Activated CD4-positive, alpha-beta T cell treated with anti-CD3 and anti-CD28 coated beads, Interleukin-2, Interleukin-6, amounts not matched to agents 100 ng/mL and 50 ng/mL, durations not matched to agents 16 hours and 8 hours (primary cell): ENCODE measurements around the gene MYBPH.

Experiments used
- DNase-seq: peaks from one replicate; pipeline ENCODE4 v3.0.0-alpha.2; 2020

The MYBPH gene, protein sequence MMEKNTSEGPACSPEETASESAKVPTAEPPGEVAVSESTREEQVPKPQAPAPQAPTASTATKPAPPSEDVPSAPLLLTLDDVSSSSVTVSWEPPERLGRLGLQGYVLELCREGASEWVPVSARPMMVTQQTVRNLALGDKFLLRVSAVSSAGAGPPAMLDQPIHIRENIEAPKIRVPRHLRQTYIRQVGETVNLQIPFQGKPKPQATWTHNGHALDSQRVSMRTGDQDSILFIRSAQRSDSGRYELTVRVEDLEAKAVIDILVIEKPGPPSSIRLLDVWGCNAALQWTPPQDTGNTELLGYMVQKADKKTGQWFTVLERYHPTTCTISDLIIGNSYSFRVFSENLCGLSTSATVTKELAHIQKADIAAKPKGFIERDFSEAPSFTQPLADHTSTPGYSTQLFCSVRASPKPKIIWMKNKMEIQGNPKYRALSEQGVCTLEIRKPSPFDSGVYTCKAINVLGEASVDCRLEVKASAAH

DNA sequence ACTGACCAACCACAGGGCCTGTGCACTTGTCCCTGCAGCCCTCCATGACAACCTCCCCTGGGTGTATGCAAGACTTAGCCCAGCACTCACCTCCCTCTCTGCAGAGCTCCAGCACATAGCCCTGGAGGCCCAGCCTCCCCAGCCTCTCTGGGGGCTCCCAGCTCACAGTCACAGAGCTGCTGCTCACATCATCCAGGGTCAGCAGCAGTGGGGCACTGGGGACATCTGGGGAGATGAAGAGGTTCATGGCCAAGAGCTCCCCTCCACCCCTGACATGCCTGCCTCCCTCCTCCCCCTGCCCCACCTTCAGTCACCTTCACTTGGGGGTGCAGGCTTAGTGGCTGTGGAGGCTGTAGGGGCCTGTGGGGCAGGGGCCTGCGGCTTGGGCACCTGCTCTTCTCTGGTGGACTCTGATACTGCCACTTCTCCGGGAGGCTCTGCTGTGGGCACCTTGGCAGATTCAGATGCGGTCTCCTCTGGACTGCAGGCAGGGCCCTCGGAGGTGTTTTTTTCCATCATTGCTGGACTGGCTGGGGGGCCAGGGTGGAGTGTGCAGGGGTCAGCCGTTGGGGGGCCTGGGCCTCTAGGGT, at the start of gene MYBPH:
Gene MYBPH, minus strand, starts transcription at position 590 of the 590 bp plus-strand sequence. Its CDS starts 71 bp downstream, at position 519.
- no peak for DNase-seq

GRCh38 chr1:203225071-203225470, 49.4 kb upstream of the MYBPH start:
- DNase-seq: no peak

DNA sequence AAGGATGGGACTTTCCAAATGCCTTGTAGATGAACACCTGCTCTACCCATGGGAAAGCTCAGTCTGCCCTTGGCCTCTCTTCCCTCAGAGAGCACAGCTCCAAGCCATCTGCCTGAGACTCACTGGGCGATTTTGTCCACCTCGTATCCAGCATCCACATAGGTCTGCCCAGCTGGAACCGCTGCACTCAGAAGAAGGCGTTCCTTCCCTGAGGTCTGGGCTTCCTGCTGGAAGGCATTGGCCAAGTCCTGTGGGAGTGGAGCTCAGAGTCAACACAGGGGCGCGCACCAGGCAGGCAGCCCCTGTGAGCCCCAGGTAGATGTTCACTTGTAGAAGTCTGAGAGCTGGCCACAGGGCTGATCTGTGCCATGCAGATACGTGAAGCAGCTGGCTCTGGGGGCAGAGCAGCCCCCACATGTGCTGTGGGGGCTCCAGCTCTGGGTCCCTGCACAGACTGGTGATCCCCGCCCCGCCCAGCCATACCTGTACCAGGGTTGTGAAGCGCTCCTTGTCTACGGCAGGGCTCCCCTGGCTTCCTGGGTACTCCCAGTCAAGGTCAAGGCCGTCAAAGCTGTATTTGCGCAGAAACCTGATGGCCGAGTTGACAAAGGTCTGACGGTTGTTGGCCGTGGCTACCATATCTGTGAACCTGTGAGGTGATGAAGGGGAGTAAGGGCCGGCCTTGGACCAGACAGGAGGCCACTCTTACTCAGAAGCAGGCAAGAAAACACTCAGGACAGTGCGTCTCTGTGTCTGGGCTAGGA, 47.6 kb upstream of the MYBPH start:
- DNase-seq: no peak

- DNase-seq: no peak
Measured at GRCh38 chr1:203219934-203220333, 44.3 kb upstream of the MYBPH start.

GRCh38 chr1:203219171-203219570, 43.5 kb upstream of the MYBPH start:
- DNase-seq: no peak

DNA sequence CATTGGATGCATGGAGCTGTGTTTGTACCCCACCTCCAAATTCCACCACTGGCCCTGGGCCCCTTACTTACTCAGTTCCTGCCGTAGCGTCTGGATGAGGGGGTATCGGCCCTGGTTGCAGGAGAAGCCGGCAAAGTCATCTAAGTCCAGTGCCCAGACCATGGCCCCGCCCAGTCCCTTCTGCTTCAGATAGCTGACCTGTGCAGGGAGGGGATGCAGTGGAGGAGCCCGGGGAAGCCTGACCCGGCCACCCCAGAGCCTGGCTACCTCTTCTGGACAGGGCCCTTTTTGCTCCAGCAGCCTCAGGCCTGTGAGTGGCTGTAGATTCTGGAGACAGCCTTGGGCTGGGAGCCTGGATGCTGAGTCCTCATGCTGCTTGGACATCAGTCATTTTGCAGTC, 42.0 kb upstream of the MYBPH start:
- no peak for DNase-seq

DNA sequence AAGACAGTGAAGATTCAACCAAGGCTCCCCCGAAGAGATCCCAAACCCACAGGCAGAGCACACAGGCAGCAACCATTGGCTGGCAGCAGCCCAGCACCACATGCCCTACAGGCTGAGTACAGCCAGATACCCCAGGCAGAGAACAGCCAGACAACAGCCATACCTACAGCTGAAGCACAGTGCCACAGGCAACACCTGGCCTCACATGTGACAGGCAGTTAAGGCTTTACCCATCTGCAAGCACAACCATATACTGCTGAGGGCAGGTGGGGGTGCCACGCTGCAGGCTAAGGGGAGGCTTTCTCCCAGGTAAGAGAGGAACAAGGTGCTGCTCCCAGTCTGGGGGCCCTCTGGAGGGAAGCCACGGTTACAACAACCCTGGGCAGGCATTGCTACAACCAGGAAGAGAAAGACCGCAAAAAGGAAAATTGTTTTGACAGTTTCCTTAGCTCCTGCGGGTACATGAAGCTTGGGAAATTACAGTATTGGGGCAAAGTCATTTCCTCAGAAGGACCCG, 41.6 kb upstream of the MYBPH start:
- DNase-seq: no peak

GRCh38 chr1:203216274-203217138, 40.9 kb upstream of the MYBPH start:
- DNase-seq: peak; percentile 70

DNA sequence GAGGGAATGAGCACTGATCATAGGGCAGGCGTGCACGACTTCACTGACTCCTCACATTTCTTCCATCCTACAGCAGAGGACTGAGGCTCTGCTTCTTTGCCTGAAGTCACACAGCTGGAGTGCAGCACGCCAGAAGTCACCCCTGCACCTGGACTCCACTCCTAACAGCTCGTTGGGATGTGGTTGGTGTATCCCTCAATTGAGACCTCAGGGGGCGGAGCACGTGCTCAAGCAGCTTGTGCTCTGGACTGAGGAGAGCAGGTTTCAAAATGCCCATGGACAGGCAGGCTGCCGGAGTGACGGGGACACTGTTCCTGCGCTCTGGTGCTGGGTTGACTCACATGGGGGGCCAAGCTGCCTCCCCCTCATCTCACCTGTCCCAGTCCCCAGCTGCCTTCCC, 39.9 kb upstream of the MYBPH start:
- no peak for DNase-seq

GRCh38 chr1:203214871-203215270, 39.2 kb upstream of the MYBPH start:
- DNase-seq: no peak

- no peak for DNase-seq
Measured at GRCh38 chr1:203213126-203213525, 37.5 kb upstream of the MYBPH start.

DNA sequence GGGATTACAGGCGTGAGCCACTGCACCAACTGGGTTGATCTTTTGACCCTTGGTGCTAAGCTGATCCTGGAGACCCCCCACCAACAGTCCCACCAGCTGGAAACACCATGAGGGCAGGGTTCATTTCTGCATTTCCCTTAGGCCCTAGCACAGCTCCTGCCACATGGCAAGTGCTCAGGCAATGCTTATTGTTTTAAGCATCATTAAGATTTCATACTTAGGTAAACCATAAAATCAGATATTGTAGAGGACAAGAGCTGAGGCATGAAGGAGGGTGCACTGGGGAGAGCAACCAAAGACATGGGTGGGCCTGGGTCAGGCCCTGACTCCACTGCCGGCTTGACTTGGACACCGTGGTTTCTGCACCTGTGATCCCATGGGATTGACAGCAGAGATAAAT, 36.2 kb upstream of the MYBPH start:
- DNase-seq: no peak

DNA sequence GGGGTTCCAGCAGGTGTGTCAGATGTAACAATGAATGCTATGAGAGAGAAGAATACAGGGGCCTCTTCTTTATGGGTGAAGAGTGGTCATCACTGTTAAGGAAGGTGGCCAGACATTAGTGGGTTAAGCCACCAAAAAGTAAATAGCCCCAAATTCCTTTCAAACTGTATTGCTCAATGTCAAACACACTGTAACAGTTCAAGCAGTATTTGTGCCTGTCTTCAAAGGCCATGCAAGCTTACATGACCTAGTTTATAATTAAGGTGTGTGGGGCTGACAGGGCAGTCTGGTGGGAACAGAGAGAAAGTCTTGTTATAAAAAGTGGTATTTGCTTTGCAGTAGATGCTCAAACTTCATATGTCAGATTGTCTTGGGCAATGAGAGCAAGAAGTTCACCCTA, 35.4 kb upstream of the MYBPH start:
- no peak for DNase-seq

DNA sequence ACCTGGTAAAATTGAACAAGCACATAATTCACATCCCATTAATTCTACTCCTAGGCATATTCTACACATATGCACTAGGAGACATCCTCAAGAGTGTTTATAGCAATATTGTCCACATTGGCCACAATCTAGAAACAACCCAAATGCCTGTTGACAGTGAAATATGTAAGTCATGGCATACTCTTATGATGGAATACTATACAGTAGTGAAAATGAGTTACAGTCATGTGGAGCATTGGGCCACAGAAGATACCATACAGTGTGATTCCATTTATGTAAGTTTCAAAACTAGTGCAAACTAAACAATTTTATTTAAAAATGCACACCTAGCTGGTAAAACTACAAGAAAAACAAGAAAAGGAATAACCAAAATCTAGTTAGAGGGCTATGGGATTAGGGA, 34.7 kb upstream of the MYBPH start:
- DNase-seq: no peak

- DNase-seq: no peak
Measured at GRCh38 chr1:203208181-203208580, 32.6 kb upstream of the MYBPH start.

GRCh38 chr1:203207751-203208150, 32.1 kb upstream of the MYBPH start:
- DNase-seq: no peak

DNA sequence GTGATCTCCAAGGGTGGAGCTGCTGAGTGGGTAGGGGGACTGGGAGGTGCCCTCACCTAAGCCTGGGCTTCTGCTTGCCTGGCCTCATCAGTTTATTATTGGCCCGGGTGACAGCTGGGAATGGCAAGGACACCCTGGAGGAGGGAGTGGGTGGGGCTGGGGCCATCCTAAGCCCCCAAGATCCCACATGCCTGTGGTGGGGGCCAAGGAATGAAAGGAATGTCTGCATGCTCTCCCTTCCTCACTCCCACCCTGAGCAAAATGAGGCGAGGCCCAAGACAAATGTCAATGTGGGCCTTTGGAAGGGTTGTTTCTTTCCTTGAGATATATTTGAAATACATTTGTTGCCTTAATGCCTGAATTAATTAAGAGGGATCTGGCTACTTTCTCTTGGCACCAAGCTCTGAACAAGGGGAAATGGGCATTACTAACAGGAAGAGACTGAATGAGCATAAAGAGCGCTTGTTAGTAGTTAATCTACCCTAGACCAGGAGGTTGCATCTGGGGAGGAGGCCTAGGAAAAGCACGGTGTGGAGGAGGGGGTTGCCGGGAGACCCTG, 30.6 kb upstream of the MYBPH start:
- no peak for DNase-seq

- no peak for DNase-seq
Measured at GRCh38 chr1:203204756-203205155, 29.1 kb upstream of the MYBPH start.

- no peak for DNase-seq
Measured at GRCh38 chr1:203202431-203203245, 27.0 kb upstream of the MYBPH start.

DNA sequence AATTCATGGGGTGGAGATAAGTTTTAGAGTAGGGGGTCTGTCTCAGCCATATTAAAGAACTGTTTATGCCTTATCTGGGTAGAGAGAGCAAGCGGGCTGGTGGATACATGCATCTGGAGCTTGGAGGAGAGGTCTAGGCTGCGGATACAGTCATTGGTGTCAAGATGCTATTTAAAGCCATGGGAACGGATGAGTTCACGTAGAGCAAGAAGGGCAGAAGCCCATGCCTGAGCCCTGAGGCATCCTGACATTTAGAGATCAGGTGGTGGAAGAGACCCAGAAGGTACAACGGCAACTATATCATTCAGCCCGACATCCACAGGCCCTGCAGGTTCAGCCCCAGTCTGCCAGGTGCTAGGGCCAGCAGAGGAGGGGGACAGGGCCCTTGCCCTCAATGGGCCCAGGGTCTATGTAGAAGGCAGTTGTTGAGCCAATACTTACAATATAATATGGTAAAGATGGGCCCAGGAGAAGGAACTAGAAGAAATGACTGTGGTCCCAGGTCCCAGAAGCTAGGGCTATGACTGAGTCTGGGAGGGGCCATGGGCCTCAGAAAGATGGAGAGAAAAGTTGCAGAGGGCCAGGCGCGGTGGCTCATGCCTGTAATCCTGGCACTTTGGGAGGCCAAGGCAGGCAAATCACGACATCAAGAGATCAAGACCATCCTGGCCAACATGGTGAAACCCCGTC, 26.0 kb upstream of the MYBPH start:
- no peak for DNase-seq

- no peak for DNase-seq
Measured at GRCh38 chr1:203200916-203201315, 25.3 kb upstream of the MYBPH start.
